NCI-H82 treated with DMSO at 0.1 percent for 48 hours (cell line): ENCODE measurements around the gene IQGAP1.

ENCODE experiments used
- DNase-seq: peaks from one replicate; lab custom pipeline; 2025; ENCODE audit not compliant: unreplicated experiment; lab: John Stamatoyannopoulos, UW

IQGAP1 gene

DNA sequence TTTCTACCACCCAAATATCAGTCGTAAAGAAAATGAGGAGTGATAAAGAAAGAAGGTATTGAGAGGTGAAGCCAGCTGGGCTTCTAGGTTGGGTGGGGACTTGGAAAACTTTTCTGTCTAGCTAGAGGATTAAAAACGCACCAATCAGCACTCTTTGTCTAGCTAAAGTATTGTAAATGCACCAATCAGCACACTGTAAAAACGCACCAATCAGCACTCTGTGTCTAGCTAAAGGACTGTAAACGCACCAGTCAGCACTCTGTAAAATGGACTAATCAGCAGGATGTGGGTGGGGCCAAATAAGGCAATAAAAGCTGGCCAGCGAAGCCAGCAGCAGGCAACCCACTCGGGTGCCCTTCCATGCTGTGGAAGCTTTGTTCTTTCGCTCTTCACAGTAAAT, 13.0 kb upstream of the IQGAP1 start:
- DNase-seq, result no peak

GRCh38 chr15:90376789-90377188, 11.3 kb upstream of the IQGAP1 start:
- no peak for DNase-seq

GRCh38 chr15:90379263-90379662, 8.8 kb upstream of the IQGAP1 start:
- DNase-seq, result no peak

- DNase-seq, result no peak
Observed at GRCh38 chr15:90381515-90381914, 6.5 kb upstream of the IQGAP1 start.

DNA sequence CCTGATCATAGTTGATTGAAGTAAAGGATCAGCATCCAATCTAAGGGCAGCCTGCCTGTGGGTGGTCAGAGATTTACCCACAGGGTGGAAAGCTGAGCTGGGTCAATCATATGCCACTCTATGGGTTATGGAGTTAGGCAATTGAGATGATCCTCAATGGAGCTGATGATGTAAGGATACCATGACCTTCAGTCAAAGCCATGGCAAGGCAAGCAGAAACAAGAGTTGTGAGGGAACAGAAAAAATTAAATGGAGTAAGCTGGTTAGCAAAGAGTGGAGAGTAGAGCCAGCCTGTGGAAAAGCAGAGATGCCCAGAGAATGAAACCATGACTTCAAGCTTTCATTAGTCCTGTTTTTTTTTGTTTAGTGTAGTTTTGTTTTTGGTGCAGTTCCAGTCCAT, 5.7 kb upstream of the IQGAP1 start:
- DNase-seq, result no peak

- DNase-seq, result no peak
Observed at GRCh38 chr15:90386221-90386620, 1.8 kb upstream of the IQGAP1 start.

DNA sequence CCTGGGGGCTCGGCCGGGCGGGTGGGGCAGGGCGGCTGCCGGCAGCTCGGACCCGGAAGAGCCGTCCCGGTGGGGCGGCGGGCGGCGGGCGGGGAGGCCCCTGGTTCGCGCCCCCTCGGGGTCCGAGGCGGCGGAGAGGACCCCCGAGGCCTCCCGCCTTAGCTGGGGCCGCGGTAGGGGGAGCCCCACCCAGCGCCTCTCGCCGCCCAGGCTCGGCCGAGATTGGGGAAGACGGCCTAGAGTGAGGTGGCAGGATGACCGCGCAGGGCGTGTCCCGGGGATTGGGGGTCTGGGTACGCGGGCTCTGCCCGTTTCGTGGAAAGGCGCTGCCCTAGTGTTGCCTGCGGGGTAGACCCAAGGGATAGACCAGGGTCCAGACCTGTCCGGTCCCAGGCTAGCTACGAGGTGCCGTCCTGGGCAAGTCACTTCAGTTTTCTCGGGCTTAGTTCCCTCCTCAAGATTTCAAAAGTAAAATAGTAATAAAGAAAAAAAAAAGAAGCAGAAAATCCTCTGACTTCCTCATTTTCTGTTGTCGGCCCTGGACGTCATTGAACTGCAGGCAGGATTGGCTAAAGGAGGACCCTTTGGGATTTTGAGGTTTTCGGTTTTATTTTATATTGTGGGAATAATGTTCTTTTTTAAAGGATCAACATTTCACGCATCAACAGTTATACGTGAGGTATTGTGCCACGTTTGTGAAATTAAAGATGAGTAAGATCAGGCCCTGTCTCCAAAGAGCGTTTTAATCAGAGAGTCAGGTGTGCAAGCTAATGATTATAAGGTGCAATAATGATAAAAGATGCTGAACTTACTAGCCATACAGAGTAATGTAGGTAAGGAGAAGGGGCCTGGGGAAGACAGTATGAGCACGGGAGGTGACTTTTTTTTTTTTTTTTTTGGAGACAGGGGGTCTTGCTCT, 679 bp downstream of the IQGAP1 start:
- DNase-seq, result no peak

DNA sequence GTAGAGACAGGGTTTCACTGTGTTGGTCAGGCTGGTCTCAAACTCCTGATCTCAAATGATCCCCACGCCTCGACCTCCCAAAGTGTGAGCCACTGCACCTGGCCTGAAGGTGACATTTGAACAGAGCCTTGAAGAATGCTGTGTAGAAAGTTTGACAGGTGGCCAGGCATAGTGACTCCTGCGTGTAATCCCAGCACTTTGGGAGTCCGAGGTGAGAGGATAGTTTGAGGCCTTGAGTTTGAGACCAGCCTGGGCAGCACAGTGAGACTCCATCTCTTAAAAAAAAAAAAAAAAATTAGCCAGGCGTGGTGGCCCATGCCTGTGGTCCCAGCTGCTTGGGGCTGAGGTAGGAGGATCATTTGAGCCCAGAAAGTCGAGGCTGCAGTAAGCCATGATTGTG, 1.5 kb downstream of the IQGAP1 start:
- DNase-seq, result no peak

DNA sequence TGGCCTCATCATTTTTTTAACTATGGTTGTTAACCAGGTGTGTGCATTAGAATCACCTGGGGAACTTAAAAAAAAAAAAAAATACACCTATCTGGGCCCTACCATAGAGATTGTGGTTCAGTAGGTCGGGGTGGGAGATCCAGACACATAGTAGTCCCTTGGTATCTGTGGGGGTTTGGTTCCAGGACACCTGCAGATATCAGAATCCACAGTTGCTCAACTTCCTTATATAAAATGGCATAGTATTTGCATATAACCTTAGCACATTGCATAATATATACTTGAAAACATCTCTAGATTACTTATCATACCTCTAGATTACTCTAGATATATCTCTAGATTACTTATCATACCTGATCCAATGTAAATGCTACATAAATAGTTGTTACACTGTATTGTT, 5.0 kb downstream of the IQGAP1 start:
- DNase-seq, result no peak

GRCh38 chr15:90394074-90394473, 6.0 kb downstream of the IQGAP1 start:
- DNase-seq, result no peak

GRCh38 chr15:90394748-90395442, 6.9 kb downstream of the IQGAP1 start:
- DNase-seq, result no peak

GRCh38 chr15:90396321-90396720, 8.3 kb downstream of the IQGAP1 start:
- no peak for DNase-seq

DNA sequence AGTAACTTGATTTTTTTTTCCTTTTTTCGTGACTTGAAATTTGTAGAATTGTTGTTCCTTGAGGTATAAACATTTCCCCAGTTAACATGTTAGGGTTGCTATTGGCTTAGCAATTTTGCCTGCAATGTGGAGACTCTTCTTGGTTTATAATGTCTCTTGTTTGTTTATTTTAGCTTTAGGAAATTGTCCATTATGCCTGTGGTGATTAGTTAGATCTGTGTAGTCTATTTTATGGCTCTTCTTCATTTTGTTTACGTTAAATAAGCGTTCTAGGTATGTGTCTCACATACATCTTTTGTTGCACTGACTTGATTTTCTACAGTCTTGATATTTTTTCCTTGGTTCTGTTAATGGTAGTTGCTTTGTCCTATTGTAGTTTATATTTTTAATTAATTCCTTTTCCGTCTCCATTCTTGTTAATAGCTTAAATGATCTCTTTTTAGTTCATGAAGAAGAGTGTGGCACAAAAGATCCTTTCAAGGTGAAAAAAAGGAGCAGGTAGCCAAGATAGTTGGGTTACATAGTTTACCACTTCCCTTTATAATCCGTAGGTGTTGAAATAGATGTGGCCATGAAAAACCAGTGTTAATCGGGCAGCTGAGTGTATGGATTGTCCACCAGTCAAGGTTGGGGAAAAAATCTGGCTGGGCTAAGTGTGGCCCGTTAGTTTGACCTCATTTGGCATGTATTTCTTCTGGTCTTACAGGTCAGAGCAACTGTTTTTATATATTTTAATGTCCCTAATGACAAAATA, 12.1 kb downstream of the IQGAP1 start:
- DNase-seq, result no peak

DNA sequence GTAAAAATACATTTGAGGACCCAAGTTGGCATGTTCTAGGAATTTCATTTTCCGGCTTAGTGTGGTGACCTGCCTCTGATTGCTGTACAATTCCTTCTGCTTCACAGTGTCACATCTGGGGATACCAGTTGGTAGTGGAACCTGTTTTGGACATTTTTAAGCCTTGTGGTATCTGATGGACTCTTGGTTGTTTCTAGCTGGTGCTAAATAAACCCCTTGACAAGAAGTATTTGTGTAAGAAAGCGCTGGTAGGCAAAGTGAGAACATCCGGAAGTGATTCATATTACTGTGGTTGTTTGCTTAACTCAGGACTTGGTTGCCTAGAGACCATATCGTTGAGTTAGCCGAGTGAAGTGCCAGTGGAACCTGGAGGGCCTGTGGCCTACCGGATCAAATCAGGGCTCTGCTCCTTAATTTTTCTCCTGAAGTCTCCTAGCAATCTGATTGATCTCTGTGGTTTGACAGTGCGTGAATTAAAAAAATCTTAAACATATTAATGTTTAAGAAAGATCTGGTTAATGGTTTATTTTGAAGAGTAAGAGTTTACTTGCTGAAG, 12.8 kb downstream of the IQGAP1 start:
- no peak for DNase-seq

DNA sequence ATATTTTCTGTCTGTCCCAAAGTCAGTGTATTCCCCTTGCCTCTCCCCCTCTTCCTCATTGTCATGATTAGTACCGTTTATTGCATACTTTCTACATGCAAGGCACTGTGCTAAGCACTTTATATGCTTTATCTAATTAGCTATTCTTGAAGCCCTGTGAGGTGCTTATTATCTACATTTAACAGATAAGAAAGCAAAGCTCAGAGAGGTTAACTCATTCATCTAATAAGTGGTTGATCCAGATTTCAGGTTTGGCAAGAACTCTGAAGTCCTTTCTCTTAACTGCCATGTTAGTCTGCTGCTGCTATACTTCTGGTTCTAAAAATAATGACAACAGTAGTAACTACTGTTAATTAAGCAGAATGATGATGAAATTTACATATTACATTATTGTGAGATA, 13.5 kb downstream of the IQGAP1 start:
- peak; percentile 58 for DNase-seq

DNA sequence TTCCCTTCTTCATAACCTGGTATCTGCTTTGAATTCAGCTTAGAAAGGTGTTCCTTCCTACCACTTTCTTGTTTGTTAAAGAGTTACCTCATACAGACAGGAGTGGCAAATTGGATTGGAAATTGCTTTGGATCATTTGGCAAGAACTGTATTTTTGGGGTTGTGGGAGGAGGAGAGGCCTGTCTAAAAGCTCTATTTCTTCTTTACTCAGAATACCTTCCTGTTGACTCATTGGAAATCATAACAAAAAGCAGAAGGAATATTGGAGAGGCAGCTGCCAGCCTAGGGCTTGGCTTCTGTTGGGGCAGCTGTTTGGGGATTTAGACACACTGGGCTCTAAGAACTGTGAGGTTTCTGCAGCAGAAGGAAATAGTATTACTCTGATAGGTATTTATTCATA, 14.2 kb downstream of the IQGAP1 start:
- peak; percentile 28 for DNase-seq

- DNase-seq, result no peak
Observed at GRCh38 chr15:90402767-90403166, 14.7 kb downstream of the IQGAP1 start.

- DNase-seq, result no peak
Observed at GRCh38 chr15:90405055-90405607, 17.1 kb downstream of the IQGAP1 start.

GRCh38 chr15:90407336-90407735, 19.3 kb downstream of the IQGAP1 start:
- DNase-seq, result no peak

- no peak for DNase-seq
Observed at GRCh38 chr15:90407871-90408317, 19.9 kb downstream of the IQGAP1 start.

- DNase-seq, result no peak
Observed at GRCh38 chr15:90408657-90409056, 20.6 kb downstream of the IQGAP1 start.
